Cardiac fibroblast (primary cell): ENCODE results near the gene NLGN1.

Experiments
- DNase-seq, 2 donors: peaks; one replicate each; pipeline versions ENCODE4 v3.0.0 to v3.0.0-alpha.2; 2010; ENCODE audit warnings: low read depth in 2 of 2
- H3K4me3 ChIP-seq, 2 donors: replicated peaks in 1 of 2; 1 replicate in 1 of 2; 2 replicates in 1 of 2; pipeline ENCODE4 v1.5.1; 2011; ENCODE audit warnings: low read depth in 2 of 2, low read length in 2 of 2, mild to moderate bottlenecking in 2 of 2, moderate library complexity in 1 of 2
- TF ChIP-seq, protein P1 (sequence below): IDR thresholded peaks from one replicate; pipeline ENCODE4 v1.5.1; 2011; ENCODE audit warnings: low read depth, mild to moderate bottlenecking, low read length, inconsistent platforms

Gene NLGN1

DNA sequence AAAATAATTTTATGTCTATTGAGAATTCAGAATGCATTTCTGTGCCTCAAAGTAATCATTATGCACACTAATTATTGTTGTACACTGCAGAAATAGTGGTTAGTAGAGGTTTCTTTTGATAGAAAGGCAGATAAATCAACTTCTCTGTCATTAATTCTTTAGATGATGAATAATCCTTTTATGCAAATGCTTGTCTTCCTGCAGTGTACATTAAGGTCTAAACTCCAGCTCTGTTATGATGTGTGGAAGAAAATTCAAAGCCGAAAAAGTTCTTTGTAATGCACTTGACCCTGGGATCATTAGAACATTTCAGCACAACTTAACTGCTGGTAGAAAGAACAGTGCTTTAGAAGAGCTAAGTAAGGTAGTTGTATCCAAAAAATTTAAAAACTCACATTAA lies 353.0 kb downstream of the NLGN1 start:
- TF ChIP-seq, protein P1, sequence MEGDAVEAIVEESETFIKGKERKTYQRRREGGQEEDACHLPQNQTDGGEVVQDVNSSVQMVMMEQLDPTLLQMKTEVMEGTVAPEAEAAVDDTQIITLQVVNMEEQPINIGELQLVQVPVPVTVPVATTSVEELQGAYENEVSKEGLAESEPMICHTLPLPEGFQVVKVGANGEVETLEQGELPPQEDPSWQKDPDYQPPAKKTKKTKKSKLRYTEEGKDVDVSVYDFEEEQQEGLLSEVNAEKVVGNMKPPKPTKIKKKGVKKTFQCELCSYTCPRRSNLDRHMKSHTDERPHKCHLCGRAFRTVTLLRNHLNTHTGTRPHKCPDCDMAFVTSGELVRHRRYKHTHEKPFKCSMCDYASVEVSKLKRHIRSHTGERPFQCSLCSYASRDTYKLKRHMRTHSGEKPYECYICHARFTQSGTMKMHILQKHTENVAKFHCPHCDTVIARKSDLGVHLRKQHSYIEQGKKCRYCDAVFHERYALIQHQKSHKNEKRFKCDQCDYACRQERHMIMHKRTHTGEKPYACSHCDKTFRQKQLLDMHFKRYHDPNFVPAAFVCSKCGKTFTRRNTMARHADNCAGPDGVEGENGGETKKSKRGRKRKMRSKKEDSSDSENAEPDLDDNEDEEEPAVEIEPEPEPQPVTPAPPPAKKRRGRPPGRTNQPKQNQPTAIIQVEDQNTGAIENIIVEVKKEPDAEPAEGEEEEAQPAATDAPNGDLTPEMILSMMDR, result no peak
- H3K4me3 ChIP-seq, result no peak overlapping the region
- DNase-seq, result no peak

DNA sequence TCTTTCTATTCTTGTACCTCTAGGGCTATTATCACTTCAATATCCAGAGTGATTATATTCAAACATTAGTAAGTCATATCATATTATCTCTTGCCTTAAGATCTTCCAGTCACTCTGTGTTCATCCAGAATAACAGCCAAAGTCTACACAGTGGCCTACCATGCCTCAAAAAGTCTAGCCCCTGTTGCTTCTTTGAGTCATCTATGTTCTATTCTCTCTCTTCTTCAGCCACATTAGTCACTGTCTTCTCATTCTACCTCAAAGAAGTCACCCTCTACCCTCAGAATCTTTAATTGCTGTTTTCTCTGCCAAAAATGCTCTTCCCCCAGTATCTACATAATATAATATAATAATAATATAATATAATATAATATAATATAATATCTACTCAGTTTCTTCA lies 356.0 kb downstream of the NLGN1 start:
- TF ChIP-seq, protein P1, result no peak
- peak in 1 of 2 donors; percentile 45 for DNase-seq
- H3K4me3 ChIP-seq, result no peak overlapping the region

DNA sequence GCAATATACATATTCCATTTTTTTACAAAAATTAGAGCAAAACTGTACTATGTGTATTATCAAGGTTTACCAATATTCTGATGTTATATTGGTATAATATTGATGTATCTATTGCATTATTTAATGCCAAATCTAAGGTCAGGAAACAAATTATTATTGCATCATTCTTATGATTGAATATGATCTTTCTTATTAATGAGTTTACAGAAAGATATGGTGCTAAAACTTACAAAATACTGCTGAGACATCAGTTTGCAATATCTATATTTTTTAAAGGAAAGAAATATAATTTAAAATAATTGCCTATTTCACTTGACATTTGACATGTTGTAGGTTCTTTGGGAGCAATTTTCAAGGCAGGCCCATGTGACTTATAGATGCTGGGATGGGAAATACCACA lies 357.6 kb downstream of the NLGN1 start:
- no peak for DNase-seq
- TF ChIP-seq, protein P1, result no peak
- no peak overlapping the region for H3K4me3 ChIP-seq

DNA sequence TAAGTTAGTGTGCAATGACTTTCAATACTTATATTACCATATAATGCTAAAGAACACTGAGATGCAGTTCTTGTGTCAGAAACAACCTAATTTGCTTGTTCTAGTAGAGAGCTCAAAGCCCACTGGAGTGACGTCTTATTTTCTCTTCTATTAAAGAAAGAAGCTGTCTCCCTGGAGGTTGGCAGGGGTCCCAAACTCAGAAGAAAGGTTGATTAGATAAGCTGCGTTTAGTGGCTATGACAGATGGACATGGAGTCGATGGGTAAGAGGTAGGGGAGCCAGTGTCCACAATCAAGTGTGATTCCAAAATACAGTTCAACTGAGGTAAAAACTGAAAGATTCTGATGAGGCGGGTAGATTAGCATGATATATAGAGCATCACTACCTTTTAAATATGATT lies 363.6 kb downstream of the NLGN1 start:
- no peak overlapping the region for H3K4me3 ChIP-seq
- TF ChIP-seq, protein P1, result no peak
- no peak for DNase-seq

DNA sequence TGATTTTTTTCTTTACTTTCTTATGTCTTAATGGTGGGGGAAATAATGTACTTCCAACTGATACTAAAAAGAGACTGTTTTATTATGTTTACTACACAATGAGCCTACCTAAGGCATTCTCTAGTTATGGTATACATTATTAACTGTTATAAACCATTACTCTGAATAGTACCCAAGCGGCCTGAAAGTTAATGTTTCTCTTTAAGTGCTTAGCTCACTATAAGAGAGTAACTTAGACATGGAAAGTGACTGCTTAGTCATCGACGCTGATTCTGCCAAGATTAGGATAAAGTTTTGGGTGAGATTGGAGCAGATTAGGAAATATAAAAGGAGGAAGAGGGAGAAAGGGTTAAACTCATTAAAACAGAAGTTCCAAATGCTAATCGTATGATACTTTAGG lies 365.0 kb downstream of the NLGN1 start:
- no peak for DNase-seq
- no peak overlapping the region for H3K4me3 ChIP-seq
- TF ChIP-seq, protein P1, result no peak

DNA sequence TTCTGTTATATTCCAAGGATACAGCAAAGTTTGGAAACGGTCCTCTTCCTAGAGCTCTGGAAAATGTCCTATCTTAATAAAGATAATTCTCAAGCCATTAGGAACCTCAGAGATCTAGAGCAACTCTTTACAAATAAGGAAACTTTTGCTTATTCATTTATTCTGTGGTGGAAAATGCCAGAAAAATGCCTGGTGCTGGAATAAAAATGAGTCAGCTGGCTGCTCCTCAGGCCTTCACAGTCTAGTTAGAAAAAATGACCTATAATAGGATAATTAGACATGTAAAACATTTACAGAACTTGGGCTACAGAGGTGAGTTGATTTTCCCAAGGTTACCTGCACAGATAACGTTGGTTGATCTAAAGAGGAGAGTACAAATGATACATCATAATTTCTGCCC lies 372.5 kb downstream of the NLGN1 start:
- DNase-seq, result peak; percentile 6 to 43
- H3K4me3 ChIP-seq, result no peak overlapping the region
- TF ChIP-seq, protein P1, result no peak

DNA sequence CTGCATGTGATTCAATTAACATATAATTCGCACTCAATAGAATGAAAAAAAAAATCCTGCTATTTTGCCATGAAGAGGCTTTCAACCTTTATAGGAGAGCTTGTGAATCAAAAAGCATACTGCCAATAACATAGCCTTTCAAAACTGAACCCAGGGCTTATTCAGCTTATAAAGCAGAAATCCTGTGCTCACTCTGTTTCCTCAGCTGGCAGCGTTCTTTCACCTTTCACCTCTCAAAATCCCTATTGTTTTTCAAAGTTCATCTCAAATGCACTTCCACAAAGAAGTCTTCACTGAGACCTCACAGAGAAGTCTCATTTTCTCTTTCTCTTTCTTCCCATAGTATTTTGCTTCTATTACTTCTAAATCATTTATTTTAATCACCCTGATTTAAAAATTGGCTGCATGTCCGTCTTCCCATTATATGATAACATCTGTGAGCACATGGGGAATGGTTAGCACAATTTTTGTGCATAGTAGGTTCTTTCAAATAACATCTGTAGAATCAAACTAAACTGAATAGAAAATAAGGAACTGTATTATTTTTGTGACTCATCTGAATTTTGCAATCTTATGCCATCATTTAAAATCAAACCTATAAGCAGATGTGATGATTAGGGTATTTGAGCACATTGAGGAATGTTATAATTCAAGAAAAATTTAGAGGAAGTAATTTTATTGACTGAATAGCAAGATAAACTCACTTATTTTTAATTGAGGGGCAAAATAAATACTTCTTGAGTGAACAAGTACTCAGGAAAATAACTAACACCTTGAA lies 373.4 kb downstream of the NLGN1 start:
- peak in 1 of 2 donors; percentile 40 for DNase-seq
- no peak overlapping the region for H3K4me3 ChIP-seq
- TF ChIP-seq, protein P1, result no peak
